Erythroblast (primary cell): ENCODE measurements around the gene C1QTNF1.

Source experiments
- GATA1 ChIP-seq: IDR thresholded peaks from 2 replicates; pipeline ENCODE4 v1.6.1; 2011; ENCODE audit warnings: low read depth, mild to moderate bottlenecking, control low read depth, low read length, moderate library complexity
- POLR2A ChIP-seq: IDR thresholded peaks from 2 replicates; pipeline ENCODE4 v1.6.1; 2011; ENCODE audit warnings: mild to moderate bottlenecking, low read length

DNA sequence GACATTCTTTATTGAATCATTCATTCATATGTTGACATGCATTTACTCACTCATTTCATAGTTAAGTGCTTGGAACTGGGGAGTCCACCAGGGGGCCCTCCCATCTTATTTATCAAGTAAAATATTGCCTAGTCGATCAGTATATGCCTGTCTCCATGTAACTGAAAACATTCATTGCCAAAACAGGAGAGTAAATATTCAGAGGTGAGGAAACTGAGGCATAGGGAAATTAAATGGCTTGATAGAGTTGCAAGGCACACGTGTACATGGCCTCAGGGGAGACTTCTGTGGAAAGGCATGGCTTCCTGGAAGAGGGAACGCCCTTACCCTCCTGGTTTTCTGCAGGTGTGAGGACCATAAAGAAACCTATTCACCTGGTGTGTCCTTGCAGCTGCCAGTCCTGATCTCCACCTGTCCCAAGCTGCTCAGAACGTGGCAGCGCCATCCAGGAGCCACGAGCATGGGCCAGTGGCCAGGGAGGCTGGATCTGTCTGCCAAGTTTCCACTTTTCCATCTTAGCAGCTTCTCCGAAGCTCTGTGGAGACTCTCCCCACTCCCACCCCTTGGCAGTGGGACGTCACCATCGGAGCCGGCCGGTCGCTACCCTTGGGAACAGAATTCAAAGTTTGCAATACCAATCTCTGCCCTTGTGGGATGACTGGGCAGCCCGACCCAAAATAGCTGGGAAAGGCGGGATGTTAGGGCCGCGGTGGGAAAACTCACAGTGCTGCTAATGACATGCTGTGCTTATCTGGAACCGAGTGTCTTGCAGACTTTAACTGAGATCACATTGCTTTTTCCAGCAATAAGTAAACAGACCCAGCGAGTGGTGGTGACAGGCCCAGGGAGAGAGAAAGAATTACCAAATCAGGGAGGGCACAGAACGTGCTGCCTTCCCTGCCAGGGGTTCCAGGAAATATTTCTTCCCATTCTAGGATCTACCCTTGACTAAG, 4.1 kb upstream of the C1QTNF1 start:
- no peak for TF ChIP-seq POLR2A
- TF ChIP-seq GATA1: no peak
